ENCODE results near the gene HUS1. TPM values are rescaled to one million over a fixed set of nuclear protein-coding genes. Genes with fewer than 3 reads are reported as not detected.

Gene HUS1
- total RNA-seq, 1 donor from 2014 or later = 10.3 TPM

GRCh38 chr7:47979832-47980181 lies 392 bp upstream of the HUS1 start:
- DNase-seq (ENCODE audit: low read depth) = no peak
- no peak for TF ChIP-seq CTCF (conservative IDR thresholded peaks at IDR 0.05; ENCODE audit: low read depth, low read length)
- H3K4me3 ChIP-seq (ENCODE audit: low read depth, low read length) = peak overlapping the region; percentile 77

DNA sequence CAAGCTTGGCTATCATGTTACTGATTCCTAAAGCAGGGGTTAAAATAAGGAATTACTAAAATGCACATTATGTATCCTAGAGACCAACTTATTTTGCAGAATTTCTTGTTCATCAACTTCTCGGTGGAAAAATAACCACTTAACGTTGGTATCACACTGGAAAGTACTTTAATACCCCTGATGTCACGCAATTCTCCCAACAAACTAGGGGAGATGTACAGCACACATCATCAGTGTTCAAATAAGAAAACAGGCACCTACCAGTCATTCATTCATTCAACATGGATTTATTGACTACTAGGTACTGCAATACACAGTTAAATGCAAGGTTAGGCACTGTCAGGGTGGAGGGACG lies 648 bp downstream of the HUS1 start:
- peak overlapping the region; percentile 77 for H3K4me3 ChIP-seq (ENCODE audit: low read depth, low read length)
- no peak for DNase-seq (ENCODE audit: low read depth)
- TF ChIP-seq CTCF (conservative IDR thresholded peaks at IDR 0.05; ENCODE audit: low read depth, low read length) = no peak

DNA sequence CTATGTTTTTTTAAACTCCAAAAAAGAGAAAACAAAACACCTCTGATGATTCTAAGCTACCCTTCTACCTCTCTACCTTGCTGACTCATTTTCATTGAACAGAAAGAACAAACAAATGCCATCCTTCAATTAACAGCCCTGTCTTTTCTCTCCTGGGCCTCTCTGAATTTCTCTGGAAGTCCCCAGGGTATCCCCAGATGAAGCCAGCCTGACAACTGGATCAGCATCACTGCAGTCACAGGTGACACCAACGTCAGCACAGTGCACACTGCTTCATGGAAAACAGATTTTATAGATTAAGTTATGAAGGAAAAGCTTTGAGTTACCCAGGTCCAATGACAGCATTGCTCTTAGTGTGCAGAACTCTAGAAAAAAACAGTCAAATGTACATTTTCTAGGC lies 5.7 kb downstream of the HUS1 start:
- TF ChIP-seq CTCF (conservative IDR thresholded peaks at IDR 0.05; ENCODE audit: low read depth, low read length) = no peak
- DNase-seq (ENCODE audit: low read depth) = no peak
- H3K4me3 ChIP-seq (ENCODE audit: low read depth, low read length) = no peak overlapping the region

DNA sequence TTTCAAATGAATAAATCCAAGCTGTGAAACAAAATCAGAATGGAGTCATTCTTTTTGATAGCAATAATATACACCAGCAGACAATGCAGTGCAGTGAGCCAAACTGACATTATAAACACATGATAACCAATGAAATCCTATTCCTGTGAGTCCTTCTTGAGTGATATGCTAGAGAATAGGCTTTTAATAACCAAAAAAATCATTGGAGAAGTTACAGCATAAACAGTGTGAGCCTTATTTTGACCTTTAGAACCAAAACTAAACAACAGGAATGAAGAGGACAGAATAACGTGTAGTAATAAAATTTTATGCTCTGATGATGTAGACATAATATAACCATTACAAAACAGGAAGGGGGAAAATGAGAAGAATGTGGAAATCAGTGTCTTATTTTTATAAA lies 8.7 kb downstream of the HUS1 start:
- DNase-seq (ENCODE audit: low read depth) = no peak
- TF ChIP-seq CTCF (conservative IDR thresholded peaks at IDR 0.05; ENCODE audit: low read depth, low read length) = no peak
- no peak overlapping the region for H3K4me3 ChIP-seq (ENCODE audit: low read depth, low read length)

DNA sequence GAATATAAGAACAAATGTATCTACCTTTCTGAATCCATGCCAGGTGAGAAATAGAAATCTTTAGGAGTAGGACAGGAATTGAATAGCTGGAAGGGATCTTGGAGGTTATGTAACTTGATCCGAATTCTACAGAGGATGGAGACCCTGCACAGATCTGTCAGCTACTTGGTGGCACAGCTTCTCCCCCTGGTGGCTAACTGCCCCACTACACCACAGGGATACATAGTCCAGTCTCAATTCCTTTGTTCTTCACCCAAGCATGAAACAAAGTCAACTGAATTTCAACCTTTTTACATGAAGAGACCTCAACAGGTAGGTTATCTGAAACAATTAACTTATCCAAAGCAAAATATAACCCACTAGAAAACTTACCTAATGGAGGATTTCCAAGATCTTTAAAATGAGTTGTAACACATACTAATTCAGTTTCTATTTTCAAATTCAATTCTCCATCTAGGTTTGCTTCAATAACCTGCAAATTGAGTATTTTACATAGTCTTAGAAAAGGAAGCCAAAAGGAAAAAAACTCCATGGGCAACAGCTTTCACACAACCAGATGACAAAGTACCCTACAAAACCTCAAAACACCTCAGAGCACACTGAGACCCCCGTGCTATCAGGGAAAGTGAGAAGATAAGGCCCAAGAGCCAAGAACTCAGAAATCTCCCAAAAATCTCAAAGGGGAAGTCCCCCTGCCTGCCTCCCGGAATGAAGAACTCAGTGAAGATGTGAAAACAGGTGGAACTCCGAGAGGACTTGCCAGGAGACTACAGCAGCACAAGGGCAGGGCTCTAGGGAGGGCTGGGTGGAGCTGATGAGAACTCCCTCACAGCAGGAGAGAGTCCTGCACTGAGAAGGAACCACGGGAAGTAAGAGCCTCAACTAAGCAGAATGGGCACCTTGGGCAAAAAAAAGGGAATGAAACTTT lies 10.3 kb downstream of the HUS1 start:
- peak; percentile 98 for TF ChIP-seq CTCF (conservative IDR thresholded peaks at IDR 0.05; ENCODE audit: low read depth, low read length)
- H3K4me3 ChIP-seq (ENCODE audit: low read depth, low read length) = no peak overlapping the region
- no peak for DNase-seq (ENCODE audit: low read depth)

DNA sequence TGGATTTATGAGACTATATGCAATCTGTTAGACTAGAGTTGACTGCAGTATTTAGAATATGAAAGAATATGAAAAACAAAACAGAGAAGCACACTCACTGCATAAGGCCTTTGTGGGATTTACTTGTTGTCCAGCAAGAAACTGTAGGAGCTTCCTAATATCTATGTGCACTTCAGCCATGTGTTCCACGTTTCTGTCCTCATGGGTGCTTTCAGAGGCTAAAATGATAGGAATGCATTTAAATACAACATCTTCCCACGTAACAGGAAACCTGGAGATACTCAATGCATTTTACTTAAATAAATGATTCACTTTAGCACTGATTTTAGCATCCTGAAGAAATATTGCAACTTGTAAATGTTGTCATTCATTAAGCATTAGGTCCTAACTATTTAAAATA lies 11.7 kb downstream of the HUS1 start:
- no peak overlapping the region for H3K4me3 ChIP-seq (ENCODE audit: low read depth, low read length)
- no peak for TF ChIP-seq CTCF (conservative IDR thresholded peaks at IDR 0.05; ENCODE audit: low read depth, low read length)
- DNase-seq (ENCODE audit: low read depth) = no peak

DNA sequence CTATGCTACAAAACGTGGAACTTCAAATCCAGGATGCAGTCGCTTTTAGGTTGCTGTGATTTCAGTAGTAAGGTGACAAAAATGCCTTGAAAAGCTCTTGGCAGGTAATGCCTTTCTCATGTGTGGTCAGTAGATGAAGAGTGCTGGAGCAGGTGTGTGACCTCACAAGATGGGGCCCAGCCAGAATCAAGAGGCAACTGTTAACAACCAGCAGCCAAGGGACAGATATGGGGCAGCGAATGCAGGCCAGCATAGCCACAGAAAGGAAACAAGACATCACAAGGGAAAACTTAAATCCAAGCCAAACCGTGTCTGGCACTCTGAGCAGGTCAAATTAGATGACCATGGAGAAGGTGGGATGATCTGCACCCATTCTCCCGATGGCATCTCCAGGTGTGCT lies 12.3 kb downstream of the HUS1 start:
- DNase-seq (ENCODE audit: low read depth) = no peak
- no peak for TF ChIP-seq CTCF (conservative IDR thresholded peaks at IDR 0.05; ENCODE audit: low read depth, low read length)
- no peak overlapping the region for H3K4me3 ChIP-seq (ENCODE audit: low read depth, low read length)
